Measurements from ENCODE around the gene CELF4.

The CELF4 gene

GRCh38 chr18:37339701-37340215 lies 225.8 kb downstream of the CELF4 start:
- no peak for DNase-seq

GRCh38 chr18:37336568-37337285 lies 228.9 kb downstream of the CELF4 start:
- DNase-seq: no peak

GRCh38 chr18:37335409-37335736 lies 230.2 kb downstream of the CELF4 start:
- no peak for DNase-seq

DNA sequence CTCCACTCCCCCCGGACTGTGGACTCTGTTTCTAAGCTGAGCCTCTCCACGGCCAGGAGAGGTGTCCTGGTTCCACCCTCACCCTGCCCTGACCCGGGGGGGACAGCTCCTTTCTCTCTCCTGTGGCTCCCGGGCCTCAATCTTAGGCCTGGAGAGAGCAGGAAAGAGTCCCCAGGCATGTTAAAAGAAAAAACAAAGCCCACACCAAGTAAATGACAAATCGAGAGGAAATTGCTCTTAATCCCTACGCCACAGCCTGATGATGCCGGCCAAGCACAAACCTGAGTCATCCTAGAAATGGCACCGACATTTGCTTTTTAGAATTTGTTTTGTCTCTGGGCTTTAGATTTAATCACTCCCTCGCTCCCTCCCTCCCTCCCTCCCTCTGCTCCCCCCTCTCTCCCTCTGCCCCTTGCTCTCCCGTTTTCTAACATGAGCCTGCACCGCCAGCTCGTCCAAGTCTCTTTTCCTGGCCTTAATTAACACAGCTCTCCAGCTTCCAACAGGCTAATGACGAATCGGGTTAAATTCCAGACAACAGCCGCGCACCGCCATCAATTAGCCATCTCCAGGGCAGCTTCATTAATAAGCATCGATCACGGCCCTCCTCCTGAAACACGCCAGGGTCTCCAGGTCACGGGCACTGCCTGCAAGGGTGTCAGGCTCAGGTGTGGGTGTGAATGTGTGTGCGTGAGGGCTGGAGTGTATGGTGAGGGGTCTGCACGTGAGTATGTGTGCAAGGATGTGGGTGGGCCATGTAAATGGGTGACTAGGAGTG lies 230.8 kb downstream of the CELF4 start:
- no peak for DNase-seq

- no peak for DNase-seq
Measured at GRCh38 chr18:37332628-37333420, 232.8 kb downstream of the CELF4 start.

DNA sequence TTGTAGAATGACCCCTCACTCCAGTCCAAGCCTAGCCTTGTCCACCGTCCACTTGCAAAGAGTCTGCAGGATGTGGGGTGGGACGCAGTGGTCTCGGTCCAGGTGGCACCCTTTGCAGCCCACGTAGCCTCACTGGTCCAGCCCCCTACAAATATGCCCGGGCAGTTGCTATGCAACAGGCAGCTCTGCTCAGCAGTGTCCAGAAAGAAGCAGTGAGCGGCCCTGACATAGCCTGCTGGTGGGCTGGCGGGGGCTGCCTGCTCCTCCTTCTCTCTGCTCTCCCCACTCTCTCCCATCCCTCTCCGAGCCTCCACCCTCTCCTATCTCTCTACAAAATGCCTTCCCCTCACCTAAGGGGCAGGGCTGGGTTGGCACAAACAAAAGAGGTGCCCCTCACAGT lies 233.4 kb downstream of the CELF4 start:
- no peak for DNase-seq

DNA sequence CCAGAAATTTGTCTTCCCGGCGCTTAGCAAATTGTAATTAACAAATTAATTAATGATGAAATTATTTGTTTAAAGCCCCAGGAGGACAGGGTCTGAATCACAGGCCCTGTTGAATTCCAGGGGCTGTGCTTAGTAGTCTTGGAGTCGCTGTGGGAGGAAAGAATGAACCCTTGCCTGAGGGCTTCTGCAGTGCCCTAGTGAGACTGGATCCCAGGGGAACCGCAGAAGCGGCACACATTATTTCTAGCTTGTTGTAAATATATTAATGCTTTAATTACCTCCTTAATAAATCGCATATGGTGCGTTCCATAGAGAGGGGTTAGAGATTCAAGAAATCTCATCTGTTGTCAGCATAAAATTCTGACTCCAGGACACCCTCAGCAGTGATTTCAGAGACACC lies 235.4 kb downstream of the CELF4 start:
- DNase-seq: no peak

- no peak for DNase-seq
Measured at GRCh38 chr18:37328946-37329719, 236.5 kb downstream of the CELF4 start.

DNA sequence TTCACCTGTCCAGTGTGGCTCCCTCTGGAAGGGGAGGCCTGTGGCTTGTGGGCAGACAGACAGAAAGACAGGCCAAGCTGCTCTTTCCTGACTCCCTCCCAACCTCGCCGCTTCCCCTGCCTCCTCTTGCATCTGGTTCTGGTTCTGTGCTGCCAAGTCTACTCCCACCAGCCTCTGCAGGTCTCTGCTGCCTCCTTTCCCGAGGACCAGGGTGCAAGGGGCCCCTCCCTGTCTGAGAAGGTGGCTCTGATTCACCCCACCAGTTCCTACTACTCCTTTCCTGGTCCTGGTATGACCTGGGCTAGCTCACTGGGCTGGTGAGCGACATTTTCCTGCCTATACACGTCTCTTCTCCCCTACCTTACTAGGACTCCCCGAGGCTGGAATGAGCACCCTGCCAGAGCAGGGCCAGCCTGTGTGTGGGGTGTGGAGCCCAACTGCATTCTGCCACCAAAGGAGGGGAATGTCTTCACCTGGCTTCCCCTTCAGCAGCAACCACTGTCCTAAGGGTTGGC lies 238.5 kb downstream of the CELF4 start:
- DNase-seq: no peak

DNA sequence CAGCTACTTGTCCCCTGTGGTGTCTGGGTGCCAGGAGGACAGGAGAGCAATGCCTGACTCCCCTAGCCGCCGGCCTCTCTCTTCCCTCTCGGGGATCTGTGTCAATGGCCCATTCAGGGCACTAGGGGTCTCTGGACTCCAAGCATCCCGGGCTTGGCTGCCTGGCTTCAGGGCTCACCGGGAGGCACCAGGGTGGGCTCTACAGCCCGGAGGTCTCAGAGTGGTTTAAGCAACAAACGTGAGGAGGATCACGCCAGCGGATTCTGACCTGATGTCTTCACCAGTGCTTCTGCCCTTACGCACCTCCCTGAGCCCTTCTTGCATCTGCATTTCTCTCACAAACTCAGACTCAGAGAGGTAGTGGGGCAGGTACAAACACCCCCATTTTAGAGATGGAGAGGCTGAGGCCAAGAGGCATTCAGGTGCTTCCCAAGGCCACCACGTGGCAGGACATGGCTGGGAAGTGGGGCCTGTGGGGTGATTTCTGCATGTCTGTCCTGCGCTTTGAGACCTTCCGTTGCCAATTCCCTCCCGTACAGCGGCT lies 243.0 kb downstream of the CELF4 start:
- no peak for DNase-seq

DNA sequence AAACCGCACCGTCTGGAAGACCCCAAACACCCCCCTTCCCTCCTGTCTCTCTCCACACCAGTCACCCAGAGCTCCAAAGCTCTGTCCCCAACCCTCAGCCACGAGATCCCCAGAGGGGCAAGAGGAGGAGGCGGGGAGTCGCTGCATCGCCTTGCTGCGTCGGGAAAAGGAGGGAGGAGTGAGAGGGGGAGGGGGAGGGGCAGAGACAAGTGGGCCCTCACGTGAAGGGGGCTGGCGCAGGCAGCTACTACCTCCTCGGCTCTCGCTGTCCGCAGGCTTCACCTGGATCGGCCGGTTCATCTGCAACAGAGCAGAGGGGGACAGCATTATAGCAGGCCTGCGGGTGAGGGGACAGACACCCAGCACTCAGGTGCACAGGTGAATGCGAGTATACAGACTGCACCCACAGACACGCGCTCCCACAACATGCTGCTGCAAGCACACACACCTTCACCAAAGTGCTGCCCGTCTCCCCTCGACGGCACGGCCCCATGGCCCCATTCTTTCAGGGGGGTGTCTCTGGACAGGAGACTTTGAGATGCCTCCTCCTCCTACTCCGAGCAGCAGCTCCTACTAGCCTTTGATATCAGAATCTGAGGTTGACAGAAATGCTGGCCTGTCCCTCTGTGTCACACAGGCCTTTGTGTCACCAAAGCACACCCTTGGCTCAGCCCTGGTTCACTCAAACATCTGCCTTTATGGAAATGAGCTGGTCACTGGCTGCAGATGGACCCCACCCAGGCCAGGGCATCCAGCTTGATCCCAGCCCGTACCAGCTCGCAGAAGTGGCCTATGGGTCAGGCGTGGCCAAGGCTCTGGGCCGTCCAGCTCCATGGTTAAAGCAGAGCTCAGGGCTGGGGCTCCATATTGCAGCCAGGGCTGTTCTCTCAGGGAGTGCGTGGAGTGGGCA lies 243.8 kb downstream of the CELF4 start:
- no peak for DNase-seq

DNA sequence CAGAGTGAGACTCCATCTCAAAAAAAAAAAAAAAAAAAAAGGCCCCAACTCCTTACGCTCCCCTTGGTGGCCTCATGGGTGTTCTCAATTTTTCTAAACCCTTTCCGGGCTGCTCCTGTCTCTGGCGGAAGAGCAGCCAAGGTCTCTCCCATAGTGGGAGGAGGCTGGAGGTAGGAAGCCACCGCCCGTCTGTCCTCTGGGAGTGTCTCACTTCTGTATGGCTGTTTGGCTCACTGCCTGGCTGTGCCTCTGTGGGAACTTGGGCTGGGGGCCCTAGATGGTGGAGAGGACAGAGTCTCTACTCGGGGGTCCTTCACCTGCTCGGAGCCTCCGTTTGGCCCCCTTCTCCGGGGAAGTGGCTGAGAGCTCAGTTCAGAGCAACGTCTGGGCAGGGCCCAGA lies 245.3 kb downstream of the CELF4 start:
- no peak for DNase-seq

GRCh38 chr18:37318360-37319355 lies 246.9 kb downstream of the CELF4 start:
- no peak for DNase-seq

DNA sequence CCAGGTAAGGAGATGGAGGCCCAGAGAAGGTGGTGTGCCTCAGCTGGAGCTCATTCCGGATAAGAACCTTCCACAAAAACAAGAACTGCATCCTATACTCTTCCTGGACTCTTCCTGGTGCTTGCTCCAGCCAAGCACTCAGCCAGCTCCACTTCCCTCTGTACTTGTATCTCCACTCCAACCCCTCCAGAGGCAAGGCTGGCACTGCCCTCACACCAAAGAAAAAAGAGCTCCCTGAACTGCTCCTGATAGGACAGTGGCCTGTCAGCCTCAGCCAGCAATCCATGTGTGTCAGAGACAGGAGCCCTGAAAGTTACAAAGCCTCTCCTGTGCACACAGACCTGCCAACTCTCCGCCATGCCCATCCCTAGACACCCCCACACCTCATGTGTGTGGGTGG lies 248.1 kb downstream of the CELF4 start:
- DNase-seq: no peak

- no peak for DNase-seq
Measured at GRCh38 chr18:37316468-37316867, 249.1 kb downstream of the CELF4 start.

GRCh38 chr18:37315935-37316334 lies 249.7 kb downstream of the CELF4 start:
- DNase-seq: no peak

- no peak for DNase-seq
Measured at GRCh38 chr18:37314534-37314933, 251.1 kb downstream of the CELF4 start.

GRCh38 chr18:37313624-37314023 lies 252.0 kb downstream of the CELF4 start:
- no peak for DNase-seq

- no peak for DNase-seq
Measured at GRCh38 chr18:37309861-37310260, 255.7 kb downstream of the CELF4 start.

DNA sequence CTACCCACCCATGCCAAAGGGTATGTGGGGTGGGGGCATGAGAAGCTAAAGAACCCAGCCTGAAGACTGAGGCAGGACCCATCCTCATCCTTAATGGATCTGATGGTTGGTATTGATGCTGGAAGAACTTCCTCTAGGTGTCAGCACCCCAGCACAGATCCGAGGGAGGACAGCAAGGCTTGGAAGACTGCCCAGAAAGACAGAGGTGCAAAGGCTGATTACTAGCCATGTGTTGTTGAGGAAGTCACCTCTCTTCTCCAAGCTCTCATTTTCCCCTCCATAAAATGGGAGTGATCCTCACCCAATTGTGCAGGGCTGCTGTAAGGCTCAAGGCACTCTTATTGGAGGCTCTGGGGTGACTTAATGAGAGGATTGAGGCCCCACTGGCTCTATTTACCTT lies 256.5 kb downstream of the CELF4 start:
- DNase-seq: no peak
